Keratinocyte (primary cell): Measurements from ENCODE around the gene MGRN1. TPM values are rescaled to one million over a fixed set of nuclear protein-coding genes. Genes with fewer than 3 reads are reported as not detected.

Experiments used
- DNase-seq: peaks from one replicate; pipeline ENCODE4 v3.0.0-alpha.2; 2011; ENCODE audit warnings: low read depth, missing footprints, low spot score
- FAIRE-seq: peaks from 2 replicates; lab custom pipeline; 2011; peaks lifted over from hg19 to GRCh38; lab: Jason Lieb, UNC
- H2AFZ ChIP-seq: 2 replicates; pipeline ENCODE4 v1.6.0; 2012; ENCODE audit warnings: low read length, control low read depth, inconsistent platforms; ENCODE audit not compliant: control insufficient read depth
- H3K27ac ChIP-seq: 2 replicates; pipeline ENCODE4 v1.5.1; 2011; ENCODE audit warnings: low read length; ENCODE audit not compliant: control insufficient read depth, insufficient read depth
- H3K27me3 ChIP-seq: 3 replicates; pipeline ENCODE4 v1.6.0; 2011; ENCODE audit warnings: low read length; ENCODE audit not compliant: control insufficient read depth, insufficient read depth; ENCODE audit errors: extremely low read depth
- H3K36me3 ChIP-seq, 2 experiments: 2 replicates in 1 of 2; 3 replicates in 1 of 2; pipeline ENCODE4 v1.5.1; 2011; ENCODE audit warnings: low read length in 2 of 2, mild to moderate bottlenecking in 1 of 2; ENCODE audit not compliant: control insufficient read depth in 2 of 2, insufficient read depth in 2 of 2; ENCODE audit errors: extremely low read depth in 1 of 2
- H3K4me1 ChIP-seq: 3 replicates; pipeline ENCODE4 v1.5.1; 2011; ENCODE audit warnings: low read length; ENCODE audit not compliant: control insufficient read depth, insufficient read depth; ENCODE audit errors: extremely low read depth
- H3K4me2 ChIP-seq: 3 replicates; pipeline ENCODE4 v1.6.0; 2011; ENCODE audit warnings: low read depth, low read length; ENCODE audit not compliant: control insufficient read depth, insufficient read depth; ENCODE audit errors: extremely low read depth
- H3K4me3 ChIP-seq, 3 experiments: fragments of 200-600 bp in 1 of 3; sonication (generic) in 1 of 3; 2 replicates in 2 of 3; 3 replicates in 1 of 3; pipeline ENCODE4 v1.5.1; 2011 to 2016; ENCODE audit warnings: low read length in 3 of 3, mild to moderate bottlenecking in 3 of 3, control low read depth in 2 of 3, inconsistent platforms in 1 of 3, low read depth in 1 of 3, mixed read lengths in 1 of 3, mixed run types in 1 of 3, moderate library complexity in 1 of 3; ENCODE audit not compliant: control insufficient read depth in 2 of 3, insufficient read depth in 2 of 3; ENCODE audit errors: extremely low read depth in 1 of 3
- H3K79me2 ChIP-seq: 2 replicates; pipeline ENCODE4 v1.6.0; 2012; ENCODE audit warnings: low read length; ENCODE audit not compliant: control insufficient read depth, insufficient read depth
- H3K9ac ChIP-seq: 3 replicates; pipeline ENCODE4 v1.6.0; 2011; ENCODE audit warnings: low read length; ENCODE audit not compliant: control insufficient read depth, insufficient read depth; ENCODE audit errors: extremely low read depth
- H3K9me1 ChIP-seq: 3 replicates; pipeline ENCODE4 v1.6.0; 2011; ENCODE audit warnings: low read length; ENCODE audit not compliant: control insufficient read depth, insufficient read depth; ENCODE audit errors: extremely low read depth
- H3K9me3 ChIP-seq: 2 replicates; pipeline ENCODE4 v1.5.1; 2012; ENCODE audit warnings: low read depth, low read length; ENCODE audit not compliant: control insufficient read depth
- H4K20me1 ChIP-seq: 3 replicates; pipeline ENCODE4 v1.6.0; 2011; ENCODE audit warnings: low read length; ENCODE audit not compliant: control insufficient read depth, insufficient read depth; ENCODE audit errors: extremely low read depth
- EZH2 ChIP-seq: IDR thresholded peaks from one replicate; pipeline ENCODE4 v1.6.1; 2012; ENCODE audit warnings: inconsistent platforms, mild to moderate bottlenecking, low read length, moderate library complexity
- dilution Hi-C: fragments of 300-500 bp; cut with MboI; formaldehyde crosslinking; loops from one replicate; pipeline ENCODE4 v1.7.0; 2020; ENCODE audit warnings: low sequenced_read_pairs; ENCODE audit not compliant: extremely low pct_ligation_motif_present
- polyA plus RNA-seq, 5 experiments: library from polyadenylated mRNA; depleted of rRNA in 3 of 5; stranded (reverse) in 3 of 5; stranded (forward) in 1 of 5; unstranded in 1 of 5; fragments of >200 nt; gene quantifications; 1 replicate in 1 of 5; 2 replicates in 3 of 5; 3 replicates in 1 of 5; pipeline versions ENCODE4 v1.2.1 to v1.2.3, GENCODE V29; 2011 to 2012; ENCODE audit warnings: missing spikeins in 2 of 5, low read depth in 1 of 5, low replicate concordance in 1 of 5
- TF ChIP-seq, protein P1 (sequence below), 3 experiments: IDR thresholded peaks in 1 of 3; conservative IDR thresholded peaks in 1 of 3; optimal IDR thresholded peaks in 1 of 3; 2 replicates in 2 of 3; 3 replicates in 1 of 3; pipeline versions ENCODE3 to v1.5.1; 2011; ENCODE audit warnings: low read length in 3 of 3, mild to moderate bottlenecking in 3 of 3, moderate library complexity in 2 of 3, control low read depth in 1 of 3, inconsistent platforms in 1 of 3; ENCODE audit not compliant: insufficient read depth in 2 of 3; ENCODE audit errors: extremely low read depth in 1 of 3

MGRN1 gene
- polyA plus RNA-seq, 1 donor (not counting 4 experiments of a cell fraction or from before 2014, with no cell fraction given): 1.9 TPM

DNA sequence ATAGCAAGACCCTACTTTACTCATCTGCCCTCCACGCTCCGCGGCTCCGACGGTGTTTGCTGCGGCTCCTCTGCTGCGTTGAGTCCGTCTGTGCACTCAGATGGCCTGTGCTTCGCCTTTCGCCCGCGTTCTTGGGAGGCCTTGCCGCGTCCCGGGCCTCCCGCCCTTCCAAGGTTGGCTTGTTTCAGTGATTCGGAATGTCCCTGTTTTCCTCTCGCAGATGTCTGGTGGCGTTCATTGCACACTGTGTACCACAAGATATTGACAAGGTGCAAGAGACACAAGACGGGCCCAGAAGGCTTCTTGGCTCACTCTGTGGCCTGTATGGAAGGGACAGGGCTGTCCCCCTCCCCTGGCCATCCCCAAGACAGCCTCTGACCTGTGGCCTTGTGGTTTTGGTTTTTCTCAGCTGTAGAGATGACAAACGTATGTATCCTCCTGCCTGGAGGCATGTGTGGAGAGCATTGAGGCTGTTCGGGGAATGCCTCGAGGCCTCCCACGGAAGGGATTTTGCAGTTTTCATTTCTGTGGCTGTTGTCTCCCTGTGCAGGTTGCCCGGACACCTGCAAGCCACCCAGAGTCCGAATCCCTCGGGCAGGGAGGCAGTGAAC is 15.4 kb downstream of the MGRN1 start:
- peaks cover 65% of the 10 kb centered on the region for H3K79me2 ChIP-seq
- no peak overlapping the region for H3K4me2 ChIP-seq
- H3K9ac ChIP-seq: no peak overlapping the region
- no peaks in the 10 kb centered on the region for H3K9me3 ChIP-seq
- FAIRE-seq (no peak), DNase-seq (no peak)
- H4K20me1 ChIP-seq: peaks cover 24% of the 10 kb centered on the region
- H2AFZ ChIP-seq: no peak overlapping the region
- no peak overlapping the region for H3K27ac ChIP-seq
- H3K4me1 ChIP-seq: no peaks in the 10 kb centered on the region
- TF ChIP-seq, protein P1, sequence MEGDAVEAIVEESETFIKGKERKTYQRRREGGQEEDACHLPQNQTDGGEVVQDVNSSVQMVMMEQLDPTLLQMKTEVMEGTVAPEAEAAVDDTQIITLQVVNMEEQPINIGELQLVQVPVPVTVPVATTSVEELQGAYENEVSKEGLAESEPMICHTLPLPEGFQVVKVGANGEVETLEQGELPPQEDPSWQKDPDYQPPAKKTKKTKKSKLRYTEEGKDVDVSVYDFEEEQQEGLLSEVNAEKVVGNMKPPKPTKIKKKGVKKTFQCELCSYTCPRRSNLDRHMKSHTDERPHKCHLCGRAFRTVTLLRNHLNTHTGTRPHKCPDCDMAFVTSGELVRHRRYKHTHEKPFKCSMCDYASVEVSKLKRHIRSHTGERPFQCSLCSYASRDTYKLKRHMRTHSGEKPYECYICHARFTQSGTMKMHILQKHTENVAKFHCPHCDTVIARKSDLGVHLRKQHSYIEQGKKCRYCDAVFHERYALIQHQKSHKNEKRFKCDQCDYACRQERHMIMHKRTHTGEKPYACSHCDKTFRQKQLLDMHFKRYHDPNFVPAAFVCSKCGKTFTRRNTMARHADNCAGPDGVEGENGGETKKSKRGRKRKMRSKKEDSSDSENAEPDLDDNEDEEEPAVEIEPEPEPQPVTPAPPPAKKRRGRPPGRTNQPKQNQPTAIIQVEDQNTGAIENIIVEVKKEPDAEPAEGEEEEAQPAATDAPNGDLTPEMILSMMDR (optimal IDR thresholded peaks at IDR 0.05 in 1 of 3, IDR thresholded peaks at IDR 0.05 in 1 of 3, conservative IDR thresholded peaks at IDR 0.05 in 1 of 3; ENCODE audit: extremely low read depth in 1 of 3, insufficient read depth in 2 of 3, low read length in 3 of 3): no peak
- no peak for TF ChIP-seq EZH2
- dilution Hi-C loops: no loop called here
- H3K27me3 ChIP-seq: no peaks in the 10 kb centered on the region
- H3K4me3 ChIP-seq: no peak overlapping the region
- peaks cover 6 to 18% of the 10 kb centered on the region in 2 experiments for H3K36me3 ChIP-seq
- H3K9me1 ChIP-seq: no peaks in the 10 kb centered on the region

DNA sequence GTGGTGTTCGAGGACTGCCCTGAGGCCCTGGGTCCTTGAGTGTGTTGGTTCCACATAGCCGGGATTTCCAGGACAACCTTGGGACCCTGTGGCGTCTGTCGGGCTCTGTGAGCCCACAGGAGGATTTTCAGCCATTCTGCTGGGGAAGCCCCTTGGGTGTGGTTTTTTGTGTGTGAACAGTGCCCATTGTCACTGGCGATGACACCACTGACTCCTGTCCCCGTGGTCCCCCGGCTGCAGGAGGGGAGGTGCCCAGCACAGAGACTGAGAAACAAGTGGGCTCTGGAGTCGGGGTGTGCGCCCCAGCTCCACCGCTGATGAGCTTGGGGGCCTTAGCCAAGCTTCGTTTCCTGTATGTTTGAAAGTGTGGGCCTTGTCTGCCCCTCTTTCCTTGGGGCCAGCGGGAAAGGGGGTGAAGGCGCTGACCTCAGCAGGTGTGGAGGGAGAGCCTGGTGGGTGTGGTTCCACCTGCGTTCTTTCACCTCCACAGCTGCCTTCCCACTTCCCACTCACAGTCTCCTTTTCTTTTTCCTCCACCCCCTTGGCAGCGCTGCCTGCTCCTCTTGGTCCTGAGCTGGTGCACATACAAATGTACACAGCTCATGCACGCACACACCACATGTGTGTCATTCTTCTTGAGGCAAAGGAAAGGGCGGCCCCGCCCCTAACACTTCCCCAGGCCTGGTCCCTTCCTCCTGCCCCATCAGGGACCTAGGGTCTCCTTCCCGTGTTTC is 16.1 kb downstream of the MGRN1 start:
- Histone ChIP-seq H3K36me3 (peaks cover 4 to 18% of the 10 kb centered on the region in 2 experiments), H3K9me1 (no peaks in the 10 kb centered on the region), H3K4me3 (no peak overlapping the region), H3K27me3 (no peaks in the 10 kb centered on the region), H3K9me3 (no peaks in the 10 kb centered on the region), H3K27ac (no peak overlapping the region), H3K4me1 (no peaks in the 10 kb centered on the region), H4K20me1 (peaks cover 24% of the 10 kb centered on the region), H3K79me2 (peaks cover 72% of the 10 kb centered on the region), H3K4me2 (no peak overlapping the region), H3K9ac (no peak overlapping the region), H2AFZ (no peak overlapping the region)
- dilution Hi-C loops: no loop called here
- DNase-seq (no peak), FAIRE-seq (no peak)
- TF ChIP-seq, protein P1 (optimal IDR thresholded peaks at IDR 0.05 in 1 of 3, IDR thresholded peaks at IDR 0.05 in 1 of 3, conservative IDR thresholded peaks at IDR 0.05 in 1 of 3; ENCODE audit: extremely low read depth in 1 of 3, insufficient read depth in 2 of 3, low read length in 3 of 3): no peak
- no peak for TF ChIP-seq EZH2
